ENCODE data around the gene BRF1. TPM values are rescaled to one million over a fixed set of nuclear protein-coding genes. Genes with fewer than 3 reads are reported as not detected.

Gene BRF1
- total RNA-seq, 2 experiments from 2014 or later = 23.7 to 26.4 TPM

DNA sequence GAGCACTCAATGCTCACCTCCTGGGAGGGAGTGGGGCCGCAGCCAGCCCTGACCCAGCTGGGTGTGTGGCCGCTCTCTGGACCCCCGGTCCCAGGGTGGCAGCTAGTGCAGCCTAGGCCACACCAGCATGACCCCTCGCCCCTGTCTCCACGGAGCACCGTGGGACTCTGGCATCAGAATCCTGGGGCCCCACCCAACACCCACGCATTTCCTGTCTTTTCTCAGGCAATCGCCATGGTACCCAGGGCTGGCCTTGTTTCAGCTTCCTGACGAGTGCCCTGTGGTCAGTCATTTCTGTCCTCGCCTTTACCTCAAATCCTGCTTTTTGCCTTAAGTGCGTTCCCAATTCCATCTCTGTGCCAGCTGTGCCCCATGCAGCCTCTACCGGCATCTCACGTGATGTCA, 29.7 kb upstream of the BRF1 start:
- Histone ChIP-seq H3K9me2 (ENCODE audit: insufficient read depth, low read length) (no peaks in the 10 kb centered on the region), H3K9me3 (ENCODE audit: low read length) (no peaks in the 10 kb centered on the region), H2AFZ (ENCODE audit: low read length) (no peak overlapping the region), H3K4me3 (ENCODE audit: low read depth, low read length, poor library complexity, severe bottlenecking) (no peak overlapping the region), H4K20me1 (ENCODE audit: insufficient read depth, low read length) (peaks cover 5% of the 10 kb centered on the region; the same call in 1 of the 2 replicates), H3K4me2 (ENCODE audit: low read length) (no peak overlapping the region), H3K79me2 (ENCODE audit: insufficient read depth, low read depth, low read length) (no peaks in the 10 kb centered on the region), H3K27ac (ENCODE audit: low read depth, low read length, poor library complexity, severe bottlenecking) (no peak overlapping the region), H3K36me3 (ENCODE audit: insufficient read depth, low read length) (no peaks in the 10 kb centered on the region), H3K4me1 (ENCODE audit: insufficient read depth, low read length, poor library complexity, severe bottlenecking) (no peaks in the 10 kb centered on the region)
- TF ChIP-seq EZH2phosphoT487 (IDR thresholded peaks at IDR 0.05; ENCODE audit: borderline replicate concordance, low read depth, low read length) (no peak), CTCF (conservative IDR thresholded peaks at IDR 0.05; ENCODE audit: low read length) (no peak)
- no TSS peak for BruUV-seq (replicated peaks)
- intact Hi-C loops (cut with micrococcal nuclease; ENCODE audit: unreplicated experiment) = no loop called here
- ChIA-PET POLR2A (no interaction called here), CTCF (ENCODE audit: unreplicated experiment) (no interaction called here)
- DNase-seq (ENCODE audit: low spot score) = no peak

DNA sequence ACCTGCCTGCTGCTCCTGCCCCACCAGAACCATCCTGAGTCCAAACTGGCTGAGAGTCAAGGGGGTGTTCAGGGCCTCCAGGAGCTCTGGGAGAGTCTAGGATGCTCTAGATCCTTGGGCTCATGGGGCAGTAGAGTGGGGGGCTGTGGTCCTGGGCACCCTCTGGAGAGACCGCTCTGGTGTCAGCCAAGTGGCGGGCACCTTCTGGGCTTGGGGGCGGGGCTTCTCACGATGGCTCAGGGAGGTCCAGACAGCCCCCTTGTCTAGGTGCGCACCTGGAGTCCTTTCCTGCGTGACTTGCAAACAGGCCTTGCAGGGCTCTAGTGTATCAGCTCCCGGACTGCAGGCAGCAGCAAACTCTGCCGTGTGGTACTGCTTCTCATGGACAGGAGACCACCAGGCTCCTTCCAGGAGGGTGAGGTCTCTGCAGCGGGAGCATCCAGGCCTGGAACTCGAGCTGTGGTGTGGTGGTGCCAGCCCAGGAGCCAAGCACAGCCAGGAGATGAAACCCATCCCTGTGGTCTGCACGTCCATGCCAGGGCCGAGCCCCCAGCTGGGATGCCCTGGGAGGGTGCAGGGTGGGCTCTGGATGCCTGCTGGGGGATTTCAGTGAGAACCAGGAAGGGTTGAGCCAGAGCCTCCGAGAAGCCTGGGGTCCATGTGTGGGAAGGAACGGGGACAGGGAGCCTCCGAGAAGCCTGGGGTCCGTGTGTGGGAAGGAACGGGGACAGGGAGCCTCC, 28.8 kb upstream of the BRF1 start:
- no peaks in the 10 kb centered on the region for H3K9me3 ChIP-seq (ENCODE audit: low read length)
- CTCF ChIA-PET (ENCODE audit: unreplicated experiment) = no interaction called here
- POLR2A ChIA-PET = no interaction called here
- intact Hi-C loops (cut with micrococcal nuclease; ENCODE audit: unreplicated experiment) = no loop called here
- no peaks in the 10 kb centered on the region for H3K79me2 ChIP-seq (ENCODE audit: insufficient read depth, low read depth, low read length)
- H3K4me1 ChIP-seq (ENCODE audit: insufficient read depth, low read length, poor library complexity, severe bottlenecking) = no peaks in the 10 kb centered on the region
- BruUV-seq (replicated peaks) = no TSS peak
- TF ChIP-seq EZH2phosphoT487 (IDR thresholded peaks at IDR 0.05; ENCODE audit: borderline replicate concordance, low read depth, low read length) (no peak), CTCF (conservative IDR thresholded peaks at IDR 0.05; ENCODE audit: low read length) (no peak)
- H3K4me3 ChIP-seq (ENCODE audit: low read depth, low read length, poor library complexity, severe bottlenecking) = no peak overlapping the region
- peaks cover 5% of the 10 kb centered on the region; the same call in 1 of the 2 replicates for H4K20me1 ChIP-seq (ENCODE audit: insufficient read depth, low read length)
- no peak overlapping the region for H2AFZ ChIP-seq (ENCODE audit: low read length)
- no peaks in the 10 kb centered on the region for H3K36me3 ChIP-seq (ENCODE audit: insufficient read depth, low read length)
- no peak overlapping the region for H3K4me2 ChIP-seq (ENCODE audit: low read length)
- DNase-seq (ENCODE audit: low spot score) = no peak
- H3K9me2 ChIP-seq (ENCODE audit: insufficient read depth, low read length) = no peaks in the 10 kb centered on the region
- H3K27ac ChIP-seq (ENCODE audit: low read depth, low read length, poor library complexity, severe bottlenecking) = no peak overlapping the region

- H3K9me2 ChIP-seq (ENCODE audit: insufficient read depth, low read length) = no peaks in the 10 kb centered on the region
- no peak overlapping the region for H3K4me3 ChIP-seq (ENCODE audit: low read depth, low read length, poor library complexity, severe bottlenecking)
- H3K79me2 ChIP-seq (ENCODE audit: insufficient read depth, low read depth, low read length) = no peaks in the 10 kb centered on the region
- TF ChIP-seq CTCF (conservative IDR thresholded peaks at IDR 0.05; ENCODE audit: low read length) = no peak
- TF ChIP-seq EZH2phosphoT487 (IDR thresholded peaks at IDR 0.05; ENCODE audit: borderline replicate concordance, low read depth, low read length) = no peak
- H2AFZ ChIP-seq (ENCODE audit: low read length) = no peak overlapping the region
- H3K27ac ChIP-seq (ENCODE audit: low read depth, low read length, poor library complexity, severe bottlenecking) = no peak overlapping the region
- H3K4me2 ChIP-seq (ENCODE audit: low read length) = no peak overlapping the region
- no TSS peak for BruUV-seq (replicated peaks)
- intact Hi-C loops (cut with micrococcal nuclease; ENCODE audit: unreplicated experiment) = no loop called here
- no peak for DNase-seq (ENCODE audit: low spot score)
- CTCF ChIA-PET (ENCODE audit: unreplicated experiment) = no interaction called here
- peaks cover 5% of the 10 kb centered on the region; the same call in 1 of the 2 replicates for H4K20me1 ChIP-seq (ENCODE audit: insufficient read depth, low read length)
- POLR2A ChIA-PET = no interaction called here
- H3K9me3 ChIP-seq (ENCODE audit: low read length) = no peaks in the 10 kb centered on the region
- no peaks in the 10 kb centered on the region for H3K36me3 ChIP-seq (ENCODE audit: insufficient read depth, low read length)
- no peaks in the 10 kb centered on the region for H3K4me1 ChIP-seq (ENCODE audit: insufficient read depth, low read length, poor library complexity, severe bottlenecking)
Observed at GRCh38 chr14:105328678-105329390, 28.0 kb upstream of the BRF1 start.

All from OCI-LY7 (cell line).